ENCODE results near the gene CREB5. TPM values are rescaled to one million over a fixed set of nuclear protein-coding genes. Genes with fewer than 3 reads are reported as not detected.

CREB5 gene
- total RNA-seq, 3 donors from 2014 or later = 17.3 to 19.7 (median 18.0) TPM

GRCh38 chr7:28373990-28374389 is 38.3 kb upstream of the CREB5 start:
- no peak overlapping the region for H3K4me3 ChIP-seq
- TF ChIP-seq POLR2A (IDR thresholded peaks at IDR 0.05) (no peak), CTCF (IDR thresholded peaks at IDR 0.05) (no peak), POLR2AphosphoS5 (IDR thresholded peaks at IDR 0.05) (no peak)
- H3K4me1 ChIP-seq = no peaks in the 10 kb centered on the region
- no peaks in the 10 kb centered on the region for H3K36me3 ChIP-seq
- intact Hi-C loops (cut with DNase I; ENCODE audit: low total_unique reads) = no loop called here
- DNase-seq (ENCODE audit: low spot score in 2 of 2) = no peak
- no peaks in the 10 kb centered on the region for H3K27me3 ChIP-seq
- no peaks in the 10 kb centered on the region for H3K9me3 ChIP-seq
- no peak overlapping the region for H3K27ac ChIP-seq

- intact Hi-C loops (cut with DNase I; ENCODE audit: low total_unique reads) = no loop called here
- no peaks in the 10 kb centered on the region for H3K4me1 ChIP-seq
- H3K4me3 ChIP-seq = no peak overlapping the region
- H3K36me3 ChIP-seq = no peaks in the 10 kb centered on the region
- TF ChIP-seq POLR2A (IDR thresholded peaks at IDR 0.05) = no peak
- TF ChIP-seq POLR2AphosphoS5 (IDR thresholded peaks at IDR 0.05) = no peak
- no peak for TF ChIP-seq CTCF (IDR thresholded peaks at IDR 0.05)
- H3K9me3 ChIP-seq = no peaks in the 10 kb centered on the region
- no peak overlapping the region for H3K27ac ChIP-seq
- DNase-seq (ENCODE audit: low spot score in 2 of 2) = no peak
- no peaks in the 10 kb centered on the region for H3K27me3 ChIP-seq
Measured at GRCh38 chr7:28375729-28376128, 36.6 kb upstream of the CREB5 start.

GRCh38 chr7:28376634-28377033 is 35.7 kb upstream of the CREB5 start:
- H3K4me3 ChIP-seq = no peak overlapping the region
- H3K27me3 ChIP-seq = no peaks in the 10 kb centered on the region
- H3K9me3 ChIP-seq = no peaks in the 10 kb centered on the region
- H3K27ac ChIP-seq = no peak overlapping the region
- no peak for DNase-seq (ENCODE audit: low spot score in 2 of 2)
- intact Hi-C loops (cut with DNase I; ENCODE audit: low total_unique reads) = no loop called here
- TF ChIP-seq CTCF (IDR thresholded peaks at IDR 0.05) (no peak), POLR2A (IDR thresholded peaks at IDR 0.05) (no peak), POLR2AphosphoS5 (IDR thresholded peaks at IDR 0.05) (no peak)
- no peaks in the 10 kb centered on the region for H3K36me3 ChIP-seq
- H3K4me1 ChIP-seq = no peaks in the 10 kb centered on the region

GRCh38 chr7:28378574-28379149 is 33.7 kb upstream of the CREB5 start:
- no peaks in the 10 kb centered on the region for H3K9me3 ChIP-seq
- H3K27me3 ChIP-seq = no peaks in the 10 kb centered on the region
- intact Hi-C loops (cut with DNase I; ENCODE audit: low total_unique reads) = no loop called here
- no peak for DNase-seq (ENCODE audit: low spot score in 2 of 2)
- H3K27ac ChIP-seq = no peak overlapping the region
- no peaks in the 10 kb centered on the region for H3K4me1 ChIP-seq
- no peaks in the 10 kb centered on the region for H3K36me3 ChIP-seq
- no peak overlapping the region for H3K4me3 ChIP-seq
- TF ChIP-seq CTCF (IDR thresholded peaks at IDR 0.05) = no peak
- TF ChIP-seq POLR2AphosphoS5 (IDR thresholded peaks at IDR 0.05) = no peak
- no peak for TF ChIP-seq POLR2A (IDR thresholded peaks at IDR 0.05)

GRCh38 chr7:28381466-28381865 is 30.9 kb upstream of the CREB5 start:
- H3K36me3 ChIP-seq = no peaks in the 10 kb centered on the region
- no peak for DNase-seq (ENCODE audit: low spot score in 2 of 2)
- H3K9me3 ChIP-seq = no peaks in the 10 kb centered on the region
- no peak overlapping the region for H3K4me3 ChIP-seq
- no peaks in the 10 kb centered on the region for H3K27me3 ChIP-seq
- TF ChIP-seq POLR2AphosphoS5 (IDR thresholded peaks at IDR 0.05) (no peak), POLR2A (IDR thresholded peaks at IDR 0.05) (no peak), CTCF (IDR thresholded peaks at IDR 0.05) (no peak)
- no peaks in the 10 kb centered on the region for H3K4me1 ChIP-seq
- no peak overlapping the region for H3K27ac ChIP-seq
- intact Hi-C loops (cut with DNase I; ENCODE audit: low total_unique reads) = no loop called here

Measured in breast epithelium (tissue), 4 donors.